Hepatocyte (in vitro differentiated cells): ENCODE data around the gene YARS2. TPM values are rescaled to one million over a fixed set of nuclear protein-coding genes. Genes with fewer than 3 reads are reported as not detected.

Source experiments
- DNase-seq: peaks from one replicate; pipeline ENCODE4 v3.0.0-alpha.2; 2016; ENCODE audit warnings: low spot score
- H2AFZ ChIP-seq: fragments of 200-600 bp; sonication (generic); 2 replicates; pipeline ENCODE4 v1.6.0; 2016; ENCODE audit warnings: antibody characterized with exemption, mild to moderate bottlenecking
- H3K27ac ChIP-seq: fragments of 200-600 bp; sonication (generic); 2 replicates; pipeline ENCODE4 v1.5.1; 2016; ENCODE audit warnings: mild to moderate bottlenecking
- H3K27me3 ChIP-seq: fragments of 200-600 bp; sonication (generic); 2 replicates; pipeline ENCODE4 v1.6.1; 2016
- H3K36me3 ChIP-seq: fragments of 200-600 bp; sonication (generic); replicated peaks from 2 replicates; pipeline ENCODE4 v1.5.1; 2016; ENCODE audit warnings: low read depth; ENCODE audit not compliant: insufficient read depth
- H3K4me1 ChIP-seq: fragments of 200-600 bp; sonication (generic); 2 replicates; pipeline ENCODE4 v1.5.1; 2016; ENCODE audit warnings: mild to moderate bottlenecking, moderate library complexity; ENCODE audit not compliant: insufficient read depth
- H3K4me2 ChIP-seq: fragments of 200-600 bp; sonication (generic); 2 replicates; pipeline ENCODE4 v1.6.0; 2016
- H3K4me3 ChIP-seq: fragments of 200-600 bp; sonication (generic); 2 replicates; pipeline ENCODE4 v1.5.1; 2016; ENCODE audit warnings: mild to moderate bottlenecking
- H3K79me2 ChIP-seq: fragments of 200-600 bp; sonication (generic); 2 replicates; pipeline ENCODE4 v1.6.0; 2017; ENCODE audit warnings: mild to moderate bottlenecking
- H3K9me2 ChIP-seq: fragments of 200-600 bp; sonication (generic); replicated peaks from 2 replicates; pipeline ENCODE4 v1.6.0; 2017; ENCODE audit warnings: mild to moderate bottlenecking; ENCODE audit not compliant: insufficient read depth
- H3K9me3 ChIP-seq: fragments of 200-600 bp; sonication (generic); 2 replicates; pipeline ENCODE4 v1.5.1; 2016; ENCODE audit warnings: low read depth, mild to moderate bottlenecking
- H4K20me1 ChIP-seq: fragments of 200-600 bp; sonication (generic); 2 replicates; pipeline ENCODE4 v1.6.0; 2016; ENCODE audit warnings: mild to moderate bottlenecking; ENCODE audit not compliant: insufficient read depth, poor library complexity, severe bottlenecking
- EZH2 ChIP-seq: fragments of 200-600 bp; sonication (generic); IDR thresholded peaks from 2 replicates; pipeline ENCODE4 v1.6.1; 2016; ENCODE audit warnings: antibody characterized with exemption, mild to moderate bottlenecking, borderline replicate concordance
- EZH2phosphoT487 ChIP-seq: fragments of 200-600 bp; sonication (generic); IDR thresholded peaks from one replicate; pipeline ENCODE4 v1.6.1; 2018; ENCODE audit warnings: antibody characterized with exemption, mild to moderate bottlenecking, low read depth, moderate library complexity; ENCODE audit not compliant: unreplicated experiment, severe bottlenecking
- WGBS: methylation state at CpG from one replicate; pipeline ENCODE4 v1.1.6; 2016; ENCODE audit warnings: low lambda C conversion rate; ENCODE audit errors: missing lambda C conversion rate; 5-methylcytosine and 5-hydroxymethylcytosine counted together
- polyA plus RNA-seq: library from polyadenylated mRNA; unstranded; fragments of >200 nt; fragmentation: Nextera tagmentation; extraction: Ambion mirVana; gene quantifications from 2 replicates; pipeline ENCODE4 v1.2.1, GENCODE V29; 2016
- total RNA-seq: library from RNA; depleted of rRNA; stranded (reverse); fragments of >200 nt; gene quantifications from 2 replicates; pipeline ENCODE4 v1.2.3, GENCODE V29; 2014
- TF ChIP-seq, protein P1 (sequence below): fragments of 200-600 bp; sonication (generic); IDR thresholded peaks from 2 replicates; pipeline ENCODE4 v1.5.1; 2016; ENCODE audit warnings: antibody characterized with exemption, mild to moderate bottlenecking; ENCODE audit not compliant: poor library complexity

YARS2 gene
- total and polyA plus RNA-seq, 2 experiments from 2014 or later: 34.2 to 34.4 TPM

DNA sequence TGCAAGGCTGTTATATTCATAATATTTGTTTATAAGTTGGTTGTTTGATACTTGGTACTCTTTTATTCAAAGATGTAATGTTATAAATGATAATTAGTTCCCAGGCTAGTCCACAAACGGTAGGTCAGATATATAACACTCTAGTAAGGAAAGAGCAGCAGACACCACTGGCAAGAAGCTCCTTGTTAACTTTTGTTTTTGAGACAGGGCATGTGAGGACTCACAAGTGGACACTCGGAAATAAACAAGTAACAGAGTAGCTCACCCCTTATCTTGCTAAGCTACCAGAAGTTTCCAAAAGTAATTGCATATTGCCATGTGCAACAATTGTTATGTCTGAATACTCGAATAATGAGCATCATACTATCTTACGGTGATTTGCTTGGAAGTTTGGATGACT is 38.6 kb upstream of the YARS2 start:
- H3K27ac ChIP-seq: no peak overlapping the region
- H3K4me3 ChIP-seq: no peak overlapping the region
- no peak for DNase-seq
- H3K4me1 ChIP-seq: no peaks in the 10 kb centered on the region
- no peaks in the 10 kb centered on the region for H3K9me3 ChIP-seq
- no peaks in the 10 kb centered on the region for H3K36me3 ChIP-seq
- no peaks in the 10 kb centered on the region for H3K9me2 ChIP-seq
- no peak overlapping the region for H3K4me2 ChIP-seq
- no peak for TF ChIP-seq EZH2phosphoT487
- TF ChIP-seq EZH2: no peak
- TF ChIP-seq, protein P1, sequence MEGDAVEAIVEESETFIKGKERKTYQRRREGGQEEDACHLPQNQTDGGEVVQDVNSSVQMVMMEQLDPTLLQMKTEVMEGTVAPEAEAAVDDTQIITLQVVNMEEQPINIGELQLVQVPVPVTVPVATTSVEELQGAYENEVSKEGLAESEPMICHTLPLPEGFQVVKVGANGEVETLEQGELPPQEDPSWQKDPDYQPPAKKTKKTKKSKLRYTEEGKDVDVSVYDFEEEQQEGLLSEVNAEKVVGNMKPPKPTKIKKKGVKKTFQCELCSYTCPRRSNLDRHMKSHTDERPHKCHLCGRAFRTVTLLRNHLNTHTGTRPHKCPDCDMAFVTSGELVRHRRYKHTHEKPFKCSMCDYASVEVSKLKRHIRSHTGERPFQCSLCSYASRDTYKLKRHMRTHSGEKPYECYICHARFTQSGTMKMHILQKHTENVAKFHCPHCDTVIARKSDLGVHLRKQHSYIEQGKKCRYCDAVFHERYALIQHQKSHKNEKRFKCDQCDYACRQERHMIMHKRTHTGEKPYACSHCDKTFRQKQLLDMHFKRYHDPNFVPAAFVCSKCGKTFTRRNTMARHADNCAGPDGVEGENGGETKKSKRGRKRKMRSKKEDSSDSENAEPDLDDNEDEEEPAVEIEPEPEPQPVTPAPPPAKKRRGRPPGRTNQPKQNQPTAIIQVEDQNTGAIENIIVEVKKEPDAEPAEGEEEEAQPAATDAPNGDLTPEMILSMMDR: no peak
- WGBS: 77% methylated on average over 4 of the region's 4 CpGs
- no peaks in the 10 kb centered on the region for H4K20me1 ChIP-seq
- peaks cover 4% of the 10 kb centered on the region for H3K79me2 ChIP-seq
- H2AFZ ChIP-seq: no peak overlapping the region
- H3K27me3 ChIP-seq: no peaks in the 10 kb centered on the region

DNA sequence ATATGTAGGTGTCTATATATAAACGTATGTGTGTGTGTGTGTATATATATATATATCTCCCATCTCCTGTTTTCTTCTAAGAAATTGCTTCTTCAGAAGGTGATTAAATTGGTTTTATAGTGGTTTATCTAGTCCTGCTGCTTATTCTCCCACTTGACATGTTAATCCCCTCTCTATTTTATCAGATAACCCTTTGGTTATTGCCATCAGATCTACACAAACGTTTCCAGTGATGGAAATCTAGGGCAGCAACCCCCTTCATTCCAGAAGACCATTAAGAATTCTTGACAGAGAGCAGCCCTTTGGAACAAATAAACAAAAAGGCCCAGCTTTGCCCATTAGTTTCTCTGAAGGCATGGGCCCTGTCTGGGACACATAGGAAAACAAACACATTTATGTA is 34.2 kb upstream of the YARS2 start:
- Histone ChIP-seq H2AFZ (no peak overlapping the region), H3K9me3 (no peaks in the 10 kb centered on the region), H3K36me3 (no peaks in the 10 kb centered on the region), H3K4me3 (no peak overlapping the region), H4K20me1 (no peaks in the 10 kb centered on the region), H3K4me2 (no peak overlapping the region), H3K9me2 (no peaks in the 10 kb centered on the region), H3K4me1 (no peaks in the 10 kb centered on the region), H3K79me2 (no peaks in the 10 kb centered on the region), H3K27me3 (no peaks in the 10 kb centered on the region), H3K27ac (no peak overlapping the region)
- 29% methylated on average over 2 of the region's 2 CpGs for WGBS
- TF ChIP-seq, protein P1: no peak
- TF ChIP-seq EZH2phosphoT487: no peak
- no peak for TF ChIP-seq EZH2
- no peak for DNase-seq

DNA sequence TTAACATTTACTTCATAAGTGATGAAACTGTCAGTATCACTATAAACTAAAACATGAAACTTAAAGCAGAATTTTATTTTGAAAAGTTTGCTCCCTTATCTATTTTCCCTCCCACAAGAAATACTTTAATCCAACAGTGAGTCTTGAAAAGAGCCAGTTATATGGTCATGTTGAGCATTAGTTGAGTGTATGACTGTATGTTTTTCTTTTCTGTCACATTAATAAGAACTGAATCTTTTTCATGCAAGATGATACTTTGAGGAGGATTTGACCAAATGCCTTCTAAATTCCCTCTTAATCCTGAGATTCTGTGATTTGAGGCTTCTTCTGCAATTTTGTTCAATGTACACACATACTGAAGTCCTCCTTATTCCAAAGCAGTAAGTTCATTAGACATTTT is 33.7 kb upstream of the YARS2 start:
- H3K9me2 ChIP-seq: no peaks in the 10 kb centered on the region
- TF ChIP-seq, protein P1: no peak
- TF ChIP-seq EZH2 (no peak), EZH2phosphoT487 (no peak)
- no peak overlapping the region for H2AFZ ChIP-seq
- H3K27me3 ChIP-seq: no peaks in the 10 kb centered on the region
- DNase-seq: peak; percentile 6
- H3K4me2 ChIP-seq: no peak overlapping the region
- no peaks in the 10 kb centered on the region for H3K9me3 ChIP-seq
- H3K36me3 ChIP-seq: no peaks in the 10 kb centered on the region
- H3K27ac ChIP-seq: no peak overlapping the region
- H3K4me1 ChIP-seq: no peaks in the 10 kb centered on the region
- H3K4me3 ChIP-seq: no peak overlapping the region
- no peaks in the 10 kb centered on the region for H3K79me2 ChIP-seq
- H4K20me1 ChIP-seq: no peaks in the 10 kb centered on the region

DNA sequence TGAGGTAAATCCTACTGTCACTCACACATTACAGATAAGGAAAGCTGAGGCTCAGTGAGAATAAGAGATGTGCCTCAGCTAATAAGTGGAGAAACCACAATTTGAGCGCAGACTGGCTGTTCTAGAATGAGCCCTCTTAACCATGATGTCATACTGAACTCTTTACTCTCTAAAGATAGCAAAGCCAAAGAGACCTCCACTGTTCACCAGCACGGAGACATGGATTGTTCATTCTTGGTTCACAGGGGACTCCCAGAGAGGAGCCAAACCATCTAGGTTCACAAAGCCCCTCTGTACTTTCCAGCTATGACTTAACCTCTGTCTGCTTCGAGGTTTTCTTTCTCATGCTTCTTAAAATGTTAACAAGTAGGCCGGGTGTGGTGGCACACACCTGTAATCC is 32.7 kb upstream of the YARS2 start:
- no peak overlapping the region for H3K4me2 ChIP-seq
- H2AFZ ChIP-seq: no peak overlapping the region
- no peaks in the 10 kb centered on the region for H3K79me2 ChIP-seq
- no peak for TF ChIP-seq EZH2phosphoT487
- no peak for TF ChIP-seq EZH2
- TF ChIP-seq, protein P1: no peak
- no peaks in the 10 kb centered on the region for H3K36me3 ChIP-seq
- H4K20me1 ChIP-seq: no peaks in the 10 kb centered on the region
- H3K27ac ChIP-seq: no peak overlapping the region
- no peaks in the 10 kb centered on the region for H3K9me3 ChIP-seq
- no peaks in the 10 kb centered on the region for H3K27me3 ChIP-seq
- H3K4me1 ChIP-seq: no peaks in the 10 kb centered on the region
- DNase-seq: no peak
- H3K9me2 ChIP-seq: no peaks in the 10 kb centered on the region
- H3K4me3 ChIP-seq: no peak overlapping the region
- WGBS: 81% methylated on average over 4 of the region's 4 CpGs
